H9 (cell line): ENCODE results near the gene LRP1B. TPM values are rescaled to one million over a fixed set of nuclear protein-coding genes. Genes with fewer than 3 reads are reported as not detected.

Experiments
- DNase-seq: peaks from one replicate; pipeline ENCODE4 v3.0.0-alpha.2; 2017
- H2AFZ ChIP-seq: one replicate; pipeline ENCODE4 v1.6.1; 2013; ENCODE audit warnings: mild to moderate bottlenecking, low read length, control low read depth, moderate library complexity
- H2AK5ac ChIP-seq: 2 replicates; pipeline ENCODE4 v1.6.1; 2013; ENCODE audit warnings: low read length, control low read depth, mixed read lengths; ENCODE audit not compliant: insufficient read length
- H2BK120ac ChIP-seq: one replicate; pipeline ENCODE4 v1.6.1; 2013; ENCODE audit warnings: low read depth, mild to moderate bottlenecking, low read length, control low read depth, inconsistent platforms; ENCODE audit not compliant: poor library complexity, severe bottlenecking
- H2BK12ac ChIP-seq: 2 replicates; pipeline ENCODE4 v1.6.1; 2013; ENCODE audit warnings: low read length, control low read depth, mixed read lengths, low read depth; ENCODE audit not compliant: insufficient read length
- H2BK15ac ChIP-seq: 2 replicates; pipeline ENCODE4 v1.6.1; 2013; ENCODE audit warnings: low read depth, low read length, control low read depth
- H2BK20ac ChIP-seq: one replicate; pipeline ENCODE4 v1.6.1; 2013; ENCODE audit warnings: low read depth, mild to moderate bottlenecking, low read length, control low read depth, inconsistent platforms; ENCODE audit not compliant: poor library complexity, severe bottlenecking
- H2BK5ac ChIP-seq: 2 replicates; pipeline ENCODE4 v1.6.1; 2013; ENCODE audit warnings: low read length, control low read depth, mixed read lengths; ENCODE audit not compliant: insufficient read length
- H3K14ac ChIP-seq: 2 replicates; pipeline ENCODE4 v1.6.1; 2013; ENCODE audit warnings: low read length, control low read depth; ENCODE audit not compliant: insufficient read depth
- H3K18ac ChIP-seq: 2 replicates; pipeline ENCODE4 v1.6.1; 2013; ENCODE audit warnings: low read depth, mild to moderate bottlenecking, mixed read lengths, low read length, control low read depth; ENCODE audit not compliant: insufficient read length
- H3K23ac ChIP-seq: 2 replicates; pipeline ENCODE4 v1.6.1; 2013; ENCODE audit warnings: low read length, control low read depth, mixed read lengths, low read depth; ENCODE audit not compliant: insufficient read length
- H3K23me2 ChIP-seq: 2 replicates; pipeline ENCODE4 v1.6.1; 2013; ENCODE audit warnings: low read depth, mild to moderate bottlenecking, mixed read lengths, low read length, control low read depth; ENCODE audit not compliant: insufficient read length, poor library complexity, severe bottlenecking
- H3K27ac ChIP-seq: 2 replicates; pipeline ENCODE4 v1.5.1; 2013; ENCODE audit warnings: low read length, control low read depth, mixed read lengths, low read depth; ENCODE audit not compliant: insufficient read length
- H3K27me3 ChIP-seq: 2 replicates; pipeline ENCODE4 v1.6.1; 2013; ENCODE audit warnings: low read length, control low read depth, inconsistent platforms; ENCODE audit not compliant: insufficient read depth
- H3K4ac ChIP-seq: 2 replicates; pipeline ENCODE4 v1.6.1; 2013; ENCODE audit warnings: low read depth, mild to moderate bottlenecking, control low read depth, inconsistent platforms, low read length, moderate library complexity
- H3K4me1 ChIP-seq: 2 replicates; pipeline ENCODE4 v1.6.1; 2013; ENCODE audit warnings: low read length, control low read depth, inconsistent platforms; ENCODE audit not compliant: insufficient read depth
- H3K4me2 ChIP-seq: 2 replicates; pipeline ENCODE4 v1.6.1; 2013; ENCODE audit warnings: low read length, control low read depth, mixed read lengths; ENCODE audit not compliant: insufficient read length, insufficient read depth
- H3K56ac ChIP-seq: 2 replicates; pipeline ENCODE4 v1.6.1; 2013; ENCODE audit warnings: low read depth, mild to moderate bottlenecking, mixed read lengths, low read length, control low read depth; ENCODE audit not compliant: insufficient read length
- H3K79me1 ChIP-seq: 2 replicates; pipeline ENCODE4 v1.6.1; 2013; ENCODE audit warnings: low read depth, mild to moderate bottlenecking, moderate library complexity, low read length, control low read depth, inconsistent platforms; ENCODE audit not compliant: insufficient read depth, poor library complexity, severe bottlenecking
- H3K79me2 ChIP-seq: 2 replicates; pipeline ENCODE4 v1.6.1; 2013; ENCODE audit warnings: low read length, control low read depth, inconsistent platforms; ENCODE audit not compliant: insufficient read depth
- H3K9ac ChIP-seq: 2 replicates; pipeline ENCODE4 v1.6.1; 2013; ENCODE audit warnings: low read length, control low read depth, mixed read lengths; ENCODE audit not compliant: insufficient read length; ENCODE audit errors: extremely low read depth
- H3K9me3 ChIP-seq: one replicate; pipeline ENCODE4 v1.6.1; 2013; ENCODE audit warnings: low read depth, low read length, inconsistent platforms; ENCODE audit not compliant: control insufficient read depth
- H3T11ph ChIP-seq: one replicate; pipeline ENCODE4 v1.6.1; 2013; ENCODE audit warnings: mild to moderate bottlenecking, low read length, control low read depth, inconsistent platforms
- H4K20me1 ChIP-seq: one replicate; pipeline ENCODE4 v1.6.1; 2013; ENCODE audit not compliant: control insufficient read depth, insufficient read length, insufficient read depth
- H4K5ac ChIP-seq: 2 replicates; pipeline ENCODE4 v1.6.1; 2013; ENCODE audit warnings: low read depth, mild to moderate bottlenecking, mixed read lengths, low read length, control low read depth; ENCODE audit not compliant: insufficient read length
- H4K8ac ChIP-seq: replicated peaks from 2 replicates; pipeline ENCODE4 v1.6.1; 2013; ENCODE audit warnings: low read length, control low read depth, mixed read lengths, low read depth; ENCODE audit not compliant: insufficient read length
- H4K91ac ChIP-seq: 2 replicates; pipeline ENCODE4 v1.6.1; 2013; ENCODE audit warnings: low read depth, mild to moderate bottlenecking, moderate library complexity, mixed read lengths, low read length, control low read depth; ENCODE audit not compliant: insufficient read length
- H3K27ac Mint-ChIP-seq, 3 experiments: 2 replicates in 2 of 3; 3 replicates in 1 of 3; pipeline ENCODE4 v1.8.0; 2020 to 2021; ENCODE audit warnings: mixed read lengths in 3 of 3, mild to moderate bottlenecking in 1 of 3, moderate library complexity in 1 of 3
- H3K27me3 Mint-ChIP-seq: 2 replicates; pipeline ENCODE4 v1.8.0; 2021; ENCODE audit warnings: low read depth, mild to moderate bottlenecking, moderate library complexity, mixed read lengths
- H3K36me3 Mint-ChIP-seq, 3 experiments: 2 replicates in 2 of 3; 3 replicates in 1 of 3; pipeline ENCODE4 v1.8.0; 2020 to 2021; ENCODE audit warnings: low read depth in 3 of 3, mixed read lengths in 3 of 3; ENCODE audit not compliant: insufficient read depth in 1 of 3
- H3K4me1 Mint-ChIP-seq, 2 experiments: 2 replicates each; pipeline ENCODE4 v1.8.0; 2020; ENCODE audit warnings: mixed read lengths in 2 of 2
- H3K4me3 Mint-ChIP-seq, 2 experiments: 2 replicates in 1 of 2; 3 replicates in 1 of 2; pipeline ENCODE4 v1.8.0; 2020 to 2021; ENCODE audit warnings: mild to moderate bottlenecking in 2 of 2, mixed read lengths in 2 of 2, moderate library complexity in 1 of 2
- H3K9me3 Mint-ChIP-seq, 2 experiments: 2 replicates in 1 of 2; 3 replicates in 1 of 2; pipeline ENCODE4 v1.8.0; 2020; ENCODE audit warnings: mild to moderate bottlenecking in 2 of 2, mixed read lengths in 2 of 2, moderate library complexity in 1 of 2
- CTCF ChIP-seq: fragments of 200-600 bp; sonication (generic); conservative IDR thresholded peaks from 3 replicates; pipeline ENCODE4 v1.8.0; 2021; ENCODE audit warnings: antibody characterized with exemption, mild to moderate bottlenecking
- WGBS: extraction: QIAGEN DNeasy Blood & Tissue Kit; methylation state at CpG from one replicate; pipeline ENCODE4 v1.1.7; 2013; ENCODE audit warnings: missing lambda C conversion rate, low lambda C conversion rate, mixed read lengths; ENCODE audit not compliant: insufficient read length; ENCODE audit errors: extremely low coverage; 5-methylcytosine and 5-hydroxymethylcytosine counted together
- total RNA-seq: library from RNA; stranded (reverse); gene quantifications from 2 replicates; pipeline ENCODE4 v1.2.1, GENCODE V29; 2021

Gene LRP1B
- total RNA-seq, 1 experiment from 2014 or later, result not detected

- no peaks in the 10 kb centered on the region for H3K36me3 Mint-ChIP-seq
- Histone ChIP-seq H2BK5ac (no peak overlapping the region), H2BK15ac (no peak overlapping the region), H3K4me1 (no peaks in the 10 kb centered on the region), H3K23me2 (no peaks in the 10 kb centered on the region), H3K79me2 (no peaks in the 10 kb centered on the region), H2AK5ac (no peak overlapping the region), H3K23ac (no peak overlapping the region), H3K9ac (no peak overlapping the region), H2AFZ (no peak overlapping the region), H3K9me3 (no peaks in the 10 kb centered on the region), H4K91ac (no peak overlapping the region), H3K56ac (no peak overlapping the region), H3T11ph (no peak overlapping the region), H3K4ac (no peak overlapping the region), H2BK12ac (no peak overlapping the region), H4K20me1 (no peaks in the 10 kb centered on the region), H4K5ac (no peak overlapping the region), H3K18ac (no peak overlapping the region), H3K27me3 (no peaks in the 10 kb centered on the region), H2BK20ac (no peak overlapping the region), H3K27ac (no peak overlapping the region), H3K79me1 (no peaks in the 10 kb centered on the region), H3K14ac (no peak overlapping the region), H2BK120ac (no peak overlapping the region), H3K4me2 (no peak overlapping the region), H4K8ac (no peak overlapping the region)
- no peaks in the 10 kb centered on the region for H3K27me3 Mint-ChIP-seq
- H3K4me3 Mint-ChIP-seq, result no peak overlapping the region
- peaks cover 0 to 4% of the 10 kb centered on the region in 2 experiments; a peak in 2 of 4 replicates for H3K4me1 Mint-ChIP-seq
- H3K9me3 Mint-ChIP-seq, result no peaks in the 10 kb centered on the region
- no peak overlapping the region for H3K27ac Mint-ChIP-seq
- no peak for TF ChIP-seq CTCF
- no CpG with 5 or more reads among the region's 3 CpGs for WGBS
- no peak for DNase-seq
Observed at GRCh38 chr2:141162314-141162713, 968.5 kb downstream of the LRP1B start.
